MCF 10A (cell line): Measurements from ENCODE around the gene TRERF1. TPM values are rescaled to one million over a fixed set of nuclear protein-coding genes. Genes with fewer than 3 reads are reported as not detected.

Source experiments
- BruUV-seq: library from RNA; stranded (reverse); fragments of 400-500 nt; replicated peaks from 2 replicates; lab custom pipeline; 2021; lab: Mats Ljungman, UMichigan
- CTCF ChIA-PET: fragments of 300-600 bp; sonication (Branson Sonifier 250); formaldehyde crosslinking; extraction: SDS; loops from one replicate; lab custom pipeline; 2021; ENCODE audit warnings: antibody characterized with exemption, inconsistent platforms; lab: Yijun Ruan, JAX
- POLR2A ChIA-PET: fragments of 300-600, 350-650 bp; sonication (Branson Sonifier 250); formaldehyde crosslinking; extraction: SDS; loops from one replicate; lab custom pipeline; 2020; ENCODE audit warnings: antibody characterized with exemption, inconsistent platforms; lab: Yijun Ruan, JAX
- DNase-seq: peaks from one replicate; pipeline ENCODE4 v3.0.0-alpha.2; 2018; ENCODE audit not compliant: unreplicated experiment
- H3K27ac Mint-ChIP-seq: one replicate; pipeline ENCODE4 v1.8.0; 2022; ENCODE audit warnings: mild to moderate bottlenecking, low read depth, mixed read lengths; ENCODE audit not compliant: unreplicated experiment
- H3K27me3 Mint-ChIP-seq: one replicate; pipeline ENCODE4 v1.8.0; 2022; ENCODE audit warnings: mixed read lengths; ENCODE audit not compliant: insufficient read depth, unreplicated experiment
- H3K36me3 Mint-ChIP-seq: one replicate; pipeline ENCODE4 v1.8.0; 2022; ENCODE audit warnings: mild to moderate bottlenecking, moderate library complexity, mixed read lengths; ENCODE audit not compliant: insufficient read depth, unreplicated experiment
- H3K4me1 Mint-ChIP-seq: one replicate; pipeline ENCODE4 v1.8.0; 2022; ENCODE audit warnings: mixed read lengths; ENCODE audit not compliant: insufficient read depth, unreplicated experiment
- H3K4me3 Mint-ChIP-seq: one replicate; pipeline ENCODE4 v1.8.0; 2022; ENCODE audit warnings: mild to moderate bottlenecking, moderate library complexity, mixed read lengths; ENCODE audit not compliant: unreplicated experiment
- H3K9me3 Mint-ChIP-seq: one replicate; pipeline ENCODE4 v1.8.0; 2022; ENCODE audit warnings: mixed read lengths; ENCODE audit not compliant: unreplicated experiment
- CTCF ChIP-seq: fragments of 200-600 bp; IDR thresholded peaks from one replicate; pipeline ENCODE4 v1.8.0; 2022; ENCODE audit warnings: antibody characterized with exemption, mild to moderate bottlenecking; ENCODE audit not compliant: unreplicated experiment
- intact Hi-C: fragments of 100-400 bp; cut with micrococcal nuclease; formaldehyde crosslinking; loops from 2 replicates; pipeline ENCODE4 v1.14.1; 2022
- total RNA-seq: library from RNA; stranded (reverse); gene quantifications from 2 replicates; pipeline ENCODE4 v1.2.3, GENCODE V29; 2022

The TRERF1 gene
- total RNA-seq, 1 experiment from 2014 or later = 9.4 TPM

GRCh38 chr6:42333612-42334011 lies 118.1 kb downstream of the TRERF1 start:
- BruUV-seq = no TSS peak
- no peaks in the 10 kb centered on the region for H3K27me3 Mint-ChIP-seq

GRCh38 chr6:42332916-42333315 lies 118.8 kb downstream of the TRERF1 start:
- ChIA-PET POLR2A (no interaction called here), CTCF (interaction anchor here (0.5 kb wide), 1 partner anchor 50 kb away, joined by 3 read pairs; no protein-coding TSS in a partner anchor)
- H3K27me3 Mint-ChIP-seq = no peaks in the 10 kb centered on the region
- DNase-seq = no peak
- peaks cover 19% of the 10 kb centered on the region for H3K36me3 Mint-ChIP-seq
- H3K4me3 Mint-ChIP-seq = no peak overlapping the region
- no peaks in the 10 kb centered on the region for H3K9me3 Mint-ChIP-seq
- no peak for TF ChIP-seq CTCF
- H3K27ac Mint-ChIP-seq = no peak overlapping the region
- BruUV-seq = no TSS peak
- H3K4me1 Mint-ChIP-seq = peaks cover 26% of the 10 kb centered on the region
- intact Hi-C loops = loop anchor here (10.0 kb wide), 1 partner anchor 98 kb away; no protein-coding TSS in a partner anchor

More at GRCh38 chr6:42333612-42334011, 118.1 kb downstream of the TRERF1 start:
- no peak overlapping the region for H3K27ac Mint-ChIP-seq
- intact Hi-C loops = loop anchor here (10.0 kb wide), 1 partner anchor 99 kb away; no protein-coding TSS in a partner anchor
- H3K36me3 Mint-ChIP-seq = peaks cover 20% of the 10 kb centered on the region
- DNase-seq = no peak
- POLR2A ChIA-PET = interaction anchor here (2.1 kb wide), 1 partner anchor 8 kb away, joined by 6 read pairs; no protein-coding TSS in a partner anchor
- H3K4me1 Mint-ChIP-seq = peaks cover 33% of the 10 kb centered on the region
- no peak for TF ChIP-seq CTCF
- CTCF ChIA-PET = interaction anchor here (1.9 kb wide), 1 partner anchor 214 kb away, joined by 9 read pairs; no protein-coding TSS in a partner anchor
- no peak overlapping the region for H3K4me3 Mint-ChIP-seq
- H3K9me3 Mint-ChIP-seq = no peaks in the 10 kb centered on the region

- no peak overlapping the region for H3K4me3 Mint-ChIP-seq
- CTCF ChIA-PET = no interaction called here
- no peaks in the 10 kb centered on the region for H3K9me3 Mint-ChIP-seq
Measured at GRCh38 chr6:42331019-42331418, 120.7 kb downstream of the TRERF1 start.

More at GRCh38 chr6:42331019-42331418, 120.7 kb downstream of the TRERF1 start:
- Mint-ChIP-seq H3K36me3 (peaks cover 20% of the 10 kb centered on the region), H3K27ac (no peak overlapping the region), H3K27me3 (no peaks in the 10 kb centered on the region), H3K4me1 (peaks cover 17% of the 10 kb centered on the region)
- DNase-seq = no peak
- intact Hi-C loops = loop anchor here (10.0 kb wide), 1 partner anchor 96 kb away; no protein-coding TSS in a partner anchor
- POLR2A ChIA-PET = no interaction called here
- no peak for TF ChIP-seq CTCF
- BruUV-seq = no TSS peak
